ENCODE measurements around the gene AHDC1. TPM values are rescaled to one million over a fixed set of nuclear protein-coding genes. Genes with fewer than 3 reads are reported as not detected.
"Not testable (repeated sequence)": the region's sequence is repeated elsewhere in the genome, so short reads cannot be mapped to it uniquely, and the experiment has no call there.

Gene AHDC1
- total RNA-seq, 1 donor from 2014 or later: 50.1 TPM

DNA sequence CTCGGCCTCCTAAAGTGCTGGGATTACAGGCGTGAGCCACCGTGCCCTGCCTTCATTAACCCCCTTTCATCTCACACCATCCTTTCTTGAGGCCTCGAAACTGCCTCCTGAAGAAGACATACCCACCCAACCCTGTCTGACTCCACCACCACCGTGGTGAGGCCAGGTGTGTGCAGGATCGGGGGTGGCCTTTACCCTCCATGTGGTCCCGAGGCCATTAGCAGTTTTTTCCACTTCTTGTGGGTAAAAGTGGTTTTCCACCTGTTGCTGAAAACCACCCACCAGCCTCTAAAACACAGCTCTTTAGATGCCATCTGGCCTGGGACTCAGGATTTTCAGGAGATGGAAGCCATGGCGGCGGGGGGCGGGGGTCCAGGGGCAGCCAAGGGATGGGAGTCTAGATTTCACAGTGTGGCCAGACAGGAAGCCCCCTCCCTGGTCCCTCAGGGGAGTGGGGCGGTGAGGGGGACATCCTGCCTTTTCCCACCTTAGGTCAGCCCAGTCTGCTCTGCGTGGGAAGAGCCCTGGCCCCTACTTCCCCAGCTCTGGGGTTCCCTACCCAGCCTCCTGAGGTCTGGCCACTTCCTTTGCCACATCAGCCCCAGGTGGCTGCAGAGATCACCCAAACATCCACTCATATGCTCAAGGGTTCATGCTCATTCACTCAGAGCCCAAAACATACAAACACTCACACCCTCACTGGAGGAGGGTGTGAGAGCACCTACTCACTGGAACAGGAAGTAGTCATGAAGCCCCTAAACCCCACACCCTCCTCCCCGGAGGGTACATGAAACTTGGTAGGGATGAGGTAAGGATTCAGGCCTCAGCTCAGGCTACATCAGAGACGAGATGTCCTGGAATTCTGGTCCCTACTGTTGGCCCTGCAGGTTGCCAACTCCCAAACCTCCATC lies 28.7 kb upstream of the AHDC1 start:
- H3K36me3 Mint-ChIP-seq (ENCODE audit: low read depth): no peaks in the 10 kb centered on the region
- DNase-seq (ENCODE audit: low read depth, low spot score): no peak
- H3K9me3 Mint-ChIP-seq: no peaks in the 10 kb centered on the region
- no peak overlapping the region for H3K27ac Mint-ChIP-seq (ENCODE audit: unreplicated experiment)
- TF ChIP-seq, protein P1, sequence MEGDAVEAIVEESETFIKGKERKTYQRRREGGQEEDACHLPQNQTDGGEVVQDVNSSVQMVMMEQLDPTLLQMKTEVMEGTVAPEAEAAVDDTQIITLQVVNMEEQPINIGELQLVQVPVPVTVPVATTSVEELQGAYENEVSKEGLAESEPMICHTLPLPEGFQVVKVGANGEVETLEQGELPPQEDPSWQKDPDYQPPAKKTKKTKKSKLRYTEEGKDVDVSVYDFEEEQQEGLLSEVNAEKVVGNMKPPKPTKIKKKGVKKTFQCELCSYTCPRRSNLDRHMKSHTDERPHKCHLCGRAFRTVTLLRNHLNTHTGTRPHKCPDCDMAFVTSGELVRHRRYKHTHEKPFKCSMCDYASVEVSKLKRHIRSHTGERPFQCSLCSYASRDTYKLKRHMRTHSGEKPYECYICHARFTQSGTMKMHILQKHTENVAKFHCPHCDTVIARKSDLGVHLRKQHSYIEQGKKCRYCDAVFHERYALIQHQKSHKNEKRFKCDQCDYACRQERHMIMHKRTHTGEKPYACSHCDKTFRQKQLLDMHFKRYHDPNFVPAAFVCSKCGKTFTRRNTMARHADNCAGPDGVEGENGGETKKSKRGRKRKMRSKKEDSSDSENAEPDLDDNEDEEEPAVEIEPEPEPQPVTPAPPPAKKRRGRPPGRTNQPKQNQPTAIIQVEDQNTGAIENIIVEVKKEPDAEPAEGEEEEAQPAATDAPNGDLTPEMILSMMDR (conservative IDR thresholded peaks at IDR 0.05): no peak
- peaks cover 19% of the 10 kb centered on the region for H3K27me3 Mint-ChIP-seq (ENCODE audit: low read depth)
- H3K4me3 Mint-ChIP-seq: no peak overlapping the region
- H3K4me1 Mint-ChIP-seq: peaks cover 49% of the 10 kb centered on the region

DNA sequence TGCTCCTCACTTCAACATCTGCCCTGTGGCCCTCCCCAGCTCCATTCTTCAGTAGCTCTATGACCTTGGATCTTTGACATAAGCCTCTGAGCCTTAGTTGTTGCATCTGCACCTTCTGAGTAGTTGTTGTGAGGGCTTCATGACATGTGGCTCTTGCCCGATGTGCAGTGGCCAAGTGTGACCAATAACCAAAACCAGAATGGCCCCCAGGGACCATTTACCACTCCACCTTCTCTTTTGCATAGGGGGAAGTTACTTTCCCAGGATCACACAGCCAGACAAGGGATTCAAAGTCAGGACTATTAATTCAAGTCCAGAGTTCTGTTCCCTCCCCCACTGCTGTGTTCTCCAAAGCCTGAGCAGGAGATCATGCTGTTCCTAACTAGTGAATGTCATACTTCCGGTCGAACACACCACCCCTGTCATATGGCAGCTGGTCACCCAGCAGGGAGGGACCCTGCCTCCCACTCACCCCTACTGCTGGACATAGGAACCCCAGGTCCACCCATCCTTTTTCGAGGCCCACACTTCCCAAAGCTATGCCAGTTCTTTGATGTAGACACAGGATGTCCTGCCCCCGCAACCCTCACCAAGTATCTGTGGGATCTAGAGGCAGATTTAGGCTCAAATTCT lies 27.0 kb upstream of the AHDC1 start:
- TF ChIP-seq, protein P1 (conservative IDR thresholded peaks at IDR 0.05): no peak
- Mint-ChIP-seq H3K36me3 (ENCODE audit: low read depth) (no peaks in the 10 kb centered on the region), H3K4me1 (peaks cover 39% of the 10 kb centered on the region), H3K4me3 (no peak overlapping the region), H3K27me3 (ENCODE audit: low read depth) (peaks cover 19% of the 10 kb centered on the region), H3K9me3 (no peaks in the 10 kb centered on the region), H3K27ac (ENCODE audit: unreplicated experiment) (no peak overlapping the region)
- no peak for DNase-seq (ENCODE audit: low read depth, low spot score)

DNA sequence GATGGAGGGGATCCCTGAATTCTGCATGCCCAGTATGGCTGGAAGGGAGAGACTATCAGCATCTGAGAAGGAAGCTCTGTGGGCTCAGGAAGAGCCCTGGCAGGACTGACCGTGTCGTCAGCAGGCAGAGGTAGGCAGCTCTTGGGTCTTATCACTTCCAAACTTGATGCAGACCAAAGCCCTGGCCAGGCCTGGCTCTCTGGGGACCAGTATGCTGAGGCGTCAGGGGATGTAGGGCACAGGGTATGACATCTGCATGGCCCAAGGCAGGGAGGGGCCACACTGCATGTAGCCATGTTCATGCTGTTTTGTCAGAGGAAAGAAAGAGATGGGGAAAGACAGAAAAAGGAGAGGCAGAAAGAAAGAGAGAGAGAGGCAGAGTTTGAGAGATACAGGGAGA lies 24.8 kb upstream of the AHDC1 start:
- Mint-ChIP-seq H3K4me1 (peaks cover 38% of the 10 kb centered on the region), H3K36me3 (ENCODE audit: low read depth) (no peaks in the 10 kb centered on the region), H3K27ac (ENCODE audit: unreplicated experiment) (peak overlapping the region; percentile 53), H3K27me3 (ENCODE audit: low read depth) (peaks cover 8% of the 10 kb centered on the region), H3K9me3 (no peaks in the 10 kb centered on the region), H3K4me3 (no peak overlapping the region)
- DNase-seq (ENCODE audit: low read depth, low spot score): no peak
- TF ChIP-seq, protein P1 (conservative IDR thresholded peaks at IDR 0.05): no peak

DNA sequence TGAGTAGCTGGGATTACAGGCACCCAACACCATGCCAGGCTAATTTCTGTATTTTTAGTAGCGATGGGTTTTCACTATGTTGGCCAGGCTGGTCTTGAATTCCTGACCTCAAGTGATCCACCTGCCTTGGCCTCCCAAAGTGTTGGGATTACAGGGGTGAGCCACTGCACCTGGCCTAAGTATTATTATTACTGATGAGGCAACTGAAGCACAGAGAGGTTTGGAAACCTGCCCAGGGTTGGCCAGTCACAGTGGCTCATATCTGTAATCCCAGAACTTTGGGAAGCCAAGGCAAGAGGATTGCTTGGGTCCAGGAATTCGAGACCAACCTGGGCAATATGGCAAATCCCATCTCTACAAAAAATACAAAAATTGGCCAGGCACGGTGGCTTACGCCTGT lies 23.8 kb upstream of the AHDC1 start:
- DNase-seq (ENCODE audit: low read depth, low spot score); H3K36me3 Mint-ChIP-seq (ENCODE audit: low read depth); H3K9me3 Mint-ChIP-seq; H3K4me3 Mint-ChIP-seq; H3K27me3 Mint-ChIP-seq (ENCODE audit: low read depth); H3K27ac Mint-ChIP-seq (ENCODE audit: unreplicated experiment): not testable (repeated sequence)
- peaks cover 34% of the 10 kb centered on the region for H3K4me1 Mint-ChIP-seq

DNA sequence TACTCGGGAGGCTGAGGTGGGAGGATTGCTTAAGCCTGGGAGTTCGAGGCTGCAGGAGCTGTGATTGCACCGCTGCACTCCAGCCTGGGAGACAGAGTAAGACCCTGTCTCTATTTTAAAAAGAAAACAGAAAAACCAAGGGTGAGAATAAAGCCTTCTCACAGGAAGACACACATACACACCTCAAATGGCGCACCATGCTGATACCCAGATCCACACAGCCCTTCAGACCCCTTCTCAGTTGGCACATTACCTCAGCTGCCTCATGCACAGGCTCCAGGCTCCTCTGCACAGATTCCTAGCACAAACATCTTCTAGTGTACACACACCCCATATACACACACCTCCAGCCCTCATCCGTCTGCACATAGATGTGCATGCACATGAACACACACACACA lies 23.1 kb upstream of the AHDC1 start:
- Mint-ChIP-seq H3K4me1 (peaks cover 30% of the 10 kb centered on the region), H3K27ac (ENCODE audit: unreplicated experiment) (no peak overlapping the region), H3K36me3 (ENCODE audit: low read depth) (no peaks in the 10 kb centered on the region), H3K4me3 (no peak overlapping the region), H3K9me3 (no peaks in the 10 kb centered on the region), H3K27me3 (ENCODE audit: low read depth) (no peaks in the 10 kb centered on the region)
- DNase-seq (ENCODE audit: low read depth, low spot score): no peak
- TF ChIP-seq, protein P1 (conservative IDR thresholded peaks at IDR 0.05): no peak

Data from neural crest cell (in vitro differentiated cells).